ENCODE data around the gene FAM118B.

DNA sequence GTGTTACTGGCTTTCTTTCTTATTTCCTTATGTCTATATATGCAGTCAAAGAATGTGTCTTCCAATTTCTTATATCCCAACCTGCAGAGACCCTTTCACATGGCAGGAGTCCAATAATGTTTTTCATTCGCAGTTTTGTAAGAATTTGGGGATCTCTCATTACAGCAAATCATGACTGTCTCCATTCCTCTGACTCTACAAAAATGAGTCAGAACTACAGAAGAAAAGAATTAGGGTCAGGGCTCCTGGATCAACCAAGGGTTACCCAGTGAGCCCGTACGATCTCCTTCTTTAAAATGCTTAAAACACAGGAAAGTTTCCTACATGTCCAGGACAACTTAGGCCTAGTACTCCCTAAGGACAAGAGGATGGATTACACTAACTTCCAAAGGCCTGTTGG is 42.3 kb upstream of the FAM118B start:
- TF ChIP-seq, protein P1, sequence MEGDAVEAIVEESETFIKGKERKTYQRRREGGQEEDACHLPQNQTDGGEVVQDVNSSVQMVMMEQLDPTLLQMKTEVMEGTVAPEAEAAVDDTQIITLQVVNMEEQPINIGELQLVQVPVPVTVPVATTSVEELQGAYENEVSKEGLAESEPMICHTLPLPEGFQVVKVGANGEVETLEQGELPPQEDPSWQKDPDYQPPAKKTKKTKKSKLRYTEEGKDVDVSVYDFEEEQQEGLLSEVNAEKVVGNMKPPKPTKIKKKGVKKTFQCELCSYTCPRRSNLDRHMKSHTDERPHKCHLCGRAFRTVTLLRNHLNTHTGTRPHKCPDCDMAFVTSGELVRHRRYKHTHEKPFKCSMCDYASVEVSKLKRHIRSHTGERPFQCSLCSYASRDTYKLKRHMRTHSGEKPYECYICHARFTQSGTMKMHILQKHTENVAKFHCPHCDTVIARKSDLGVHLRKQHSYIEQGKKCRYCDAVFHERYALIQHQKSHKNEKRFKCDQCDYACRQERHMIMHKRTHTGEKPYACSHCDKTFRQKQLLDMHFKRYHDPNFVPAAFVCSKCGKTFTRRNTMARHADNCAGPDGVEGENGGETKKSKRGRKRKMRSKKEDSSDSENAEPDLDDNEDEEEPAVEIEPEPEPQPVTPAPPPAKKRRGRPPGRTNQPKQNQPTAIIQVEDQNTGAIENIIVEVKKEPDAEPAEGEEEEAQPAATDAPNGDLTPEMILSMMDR (IDR thresholded peaks at IDR 0.05): no peak
- no peak for TF ChIP-seq ZFX (IDR thresholded peaks at IDR 0.05; ENCODE audit: borderline replicate concordance)

Measured in 22Rv1 (cell line).